Measurements from ENCODE around the gene TNFRSF17.

DNA sequence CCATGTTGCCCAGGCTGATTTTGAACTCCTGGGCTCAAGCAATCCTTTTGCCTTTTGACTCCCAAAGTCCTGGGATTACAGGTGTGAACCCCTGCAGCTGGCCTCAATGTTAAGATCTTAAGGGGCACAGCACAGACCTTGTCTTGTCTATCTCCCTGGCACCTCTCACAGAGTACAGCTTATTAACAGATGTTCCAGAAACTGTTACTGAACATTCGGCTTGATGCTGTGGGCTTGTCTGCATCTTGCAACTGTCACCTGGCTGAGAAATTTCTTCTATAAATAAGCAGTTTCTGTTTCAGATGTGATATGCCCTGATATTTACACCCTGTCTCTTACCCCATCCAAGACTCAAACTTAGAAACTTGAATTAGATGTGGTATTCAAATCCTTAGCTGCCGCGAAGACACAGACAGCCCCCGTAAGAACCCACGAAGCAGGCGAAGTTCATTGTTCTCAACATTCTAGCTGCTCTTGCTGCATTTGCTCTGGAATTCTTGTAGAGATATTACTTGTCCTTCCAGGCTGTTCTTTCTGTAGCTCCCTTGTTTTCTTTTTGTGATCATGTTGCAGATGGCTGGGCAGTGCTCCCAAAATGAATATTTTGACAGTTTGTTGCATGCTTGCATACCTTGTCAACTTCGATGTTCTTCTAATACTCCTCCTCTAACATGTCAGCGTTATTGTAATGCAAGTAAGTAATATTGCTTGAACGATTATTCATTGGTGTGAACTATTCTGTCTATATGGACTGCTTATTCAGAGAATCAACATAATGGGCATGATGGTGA lies at the start of gene TNFRSF17:
- TF ChIP-seq, protein P1, sequence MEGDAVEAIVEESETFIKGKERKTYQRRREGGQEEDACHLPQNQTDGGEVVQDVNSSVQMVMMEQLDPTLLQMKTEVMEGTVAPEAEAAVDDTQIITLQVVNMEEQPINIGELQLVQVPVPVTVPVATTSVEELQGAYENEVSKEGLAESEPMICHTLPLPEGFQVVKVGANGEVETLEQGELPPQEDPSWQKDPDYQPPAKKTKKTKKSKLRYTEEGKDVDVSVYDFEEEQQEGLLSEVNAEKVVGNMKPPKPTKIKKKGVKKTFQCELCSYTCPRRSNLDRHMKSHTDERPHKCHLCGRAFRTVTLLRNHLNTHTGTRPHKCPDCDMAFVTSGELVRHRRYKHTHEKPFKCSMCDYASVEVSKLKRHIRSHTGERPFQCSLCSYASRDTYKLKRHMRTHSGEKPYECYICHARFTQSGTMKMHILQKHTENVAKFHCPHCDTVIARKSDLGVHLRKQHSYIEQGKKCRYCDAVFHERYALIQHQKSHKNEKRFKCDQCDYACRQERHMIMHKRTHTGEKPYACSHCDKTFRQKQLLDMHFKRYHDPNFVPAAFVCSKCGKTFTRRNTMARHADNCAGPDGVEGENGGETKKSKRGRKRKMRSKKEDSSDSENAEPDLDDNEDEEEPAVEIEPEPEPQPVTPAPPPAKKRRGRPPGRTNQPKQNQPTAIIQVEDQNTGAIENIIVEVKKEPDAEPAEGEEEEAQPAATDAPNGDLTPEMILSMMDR (IDR thresholded peaks at IDR 0.05): no peak
- TF ChIP-seq POLR2A (IDR thresholded peaks at IDR 0.05): no peak
